Stimulated activated naive CD4-positive, alpha-beta T cell (primary cell): ENCODE measurements around the gene BCAS1.
A peak's percentile ranks its signal among the peaks of the same experiment; 100 is the strongest.
"Not testable (repeated sequence)": the region's sequence is repeated elsewhere in the genome, so short reads cannot be mapped to it uniquely, and the experiment has no call there.

Experiments
- DNase-seq, 6 experiments: peaks; one replicate each; lab custom pipeline; 2025; lab: John Stamatoyannopoulos, UW

BCAS1 gene

GRCh38 chr20:53941680-53942471 lies 128.5 kb downstream of the BCAS1 start:
- no peak for DNase-seq

GRCh38 chr20:53940907-53941545 lies 129.4 kb downstream of the BCAS1 start:
- DNase-seq = no peak

- DNase-seq = no peak
Measured at GRCh38 chr20:53940360-53940702, 130.1 kb downstream of the BCAS1 start.

DNA sequence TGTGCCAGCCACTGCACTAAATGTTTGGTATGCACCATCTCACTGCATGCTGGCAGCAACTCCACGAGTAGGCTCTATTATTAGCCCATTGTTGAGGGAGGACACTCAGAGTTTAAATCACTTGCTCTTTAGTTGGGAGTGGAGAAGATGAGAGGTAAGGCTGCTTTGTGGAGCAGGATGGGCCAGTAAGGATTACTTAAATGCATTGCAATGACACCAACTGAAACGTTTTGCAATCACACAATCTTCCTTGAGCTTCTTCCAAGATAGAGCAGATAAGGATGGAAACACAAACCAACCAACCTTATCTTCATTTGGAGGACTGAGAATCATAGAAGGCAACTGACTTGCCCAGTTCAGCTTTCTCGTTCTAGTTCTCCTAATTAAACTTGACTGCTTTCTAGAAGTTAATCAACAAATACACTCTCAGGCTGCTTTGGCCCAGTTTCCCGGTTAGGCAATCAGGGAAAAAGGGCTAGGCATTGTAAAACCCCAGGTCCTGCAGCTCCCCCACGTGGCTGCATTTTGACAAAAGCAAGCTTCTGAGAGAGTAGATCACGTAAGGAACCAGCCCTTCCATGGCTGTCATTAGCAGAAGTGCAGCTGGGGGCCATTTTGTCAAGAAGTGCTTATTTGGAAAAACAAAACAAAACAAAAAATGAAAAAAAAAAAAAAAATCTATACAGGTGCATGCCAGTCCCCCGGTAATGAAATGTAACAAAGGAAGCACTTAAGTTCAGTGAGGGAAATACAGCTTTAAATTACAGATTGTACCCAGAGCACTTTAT lies 130.6 kb downstream of the BCAS1 start:
- DNase-seq = peak; percentile 6 to 53 (median 24)

DNA sequence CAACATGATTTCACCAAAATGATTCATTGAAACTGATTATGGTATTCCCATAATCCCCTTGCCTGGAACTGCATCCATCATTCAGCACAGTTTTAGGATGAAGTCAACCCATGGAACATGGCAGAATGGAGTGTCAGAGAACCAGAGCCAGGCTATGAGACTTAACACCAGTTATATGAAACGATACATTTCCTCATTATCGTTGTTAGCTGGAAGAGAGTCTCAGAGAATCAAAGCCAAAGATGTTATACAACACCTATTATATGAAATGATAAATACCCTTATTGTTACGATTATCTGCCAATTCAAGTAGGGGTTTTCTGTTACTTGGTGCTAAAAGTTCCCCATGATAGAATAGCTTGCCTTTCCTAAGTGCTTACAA lies 131.2 kb downstream of the BCAS1 start:
- no peak for DNase-seq

- no peak for DNase-seq
Measured at GRCh38 chr20:53938739-53939138, 131.7 kb downstream of the BCAS1 start.

- no peak for DNase-seq
Measured at GRCh38 chr20:53937929-53938367, 132.4 kb downstream of the BCAS1 start.

DNA sequence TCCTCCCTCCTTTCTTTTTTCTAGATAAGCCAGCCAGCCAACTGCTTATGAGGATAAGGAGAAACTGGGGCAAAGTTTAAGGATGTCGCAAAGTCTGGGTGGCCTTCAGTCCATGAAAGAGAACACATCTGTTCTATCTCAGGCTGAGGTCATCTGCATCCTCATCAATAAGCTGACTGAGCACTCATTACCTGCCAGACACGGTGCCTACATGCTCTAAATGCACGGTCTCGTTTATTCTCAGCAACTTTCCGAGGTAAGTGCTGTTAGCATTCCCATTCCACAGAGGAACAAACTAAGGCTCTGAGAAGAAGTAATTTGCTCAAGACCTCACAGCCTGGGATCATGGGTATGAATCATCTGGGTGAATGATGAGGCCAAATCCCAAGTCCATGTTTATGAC lies 133.1 kb downstream of the BCAS1 start:
- no peak for DNase-seq

- DNase-seq = no peak
Measured at GRCh38 chr20:53935344-53936084, 134.9 kb downstream of the BCAS1 start.

GRCh38 chr20:53934421-53935343 lies 135.7 kb downstream of the BCAS1 start:
- peak in 2 of 6 experiments; percentile 20 to 27 for DNase-seq

DNA sequence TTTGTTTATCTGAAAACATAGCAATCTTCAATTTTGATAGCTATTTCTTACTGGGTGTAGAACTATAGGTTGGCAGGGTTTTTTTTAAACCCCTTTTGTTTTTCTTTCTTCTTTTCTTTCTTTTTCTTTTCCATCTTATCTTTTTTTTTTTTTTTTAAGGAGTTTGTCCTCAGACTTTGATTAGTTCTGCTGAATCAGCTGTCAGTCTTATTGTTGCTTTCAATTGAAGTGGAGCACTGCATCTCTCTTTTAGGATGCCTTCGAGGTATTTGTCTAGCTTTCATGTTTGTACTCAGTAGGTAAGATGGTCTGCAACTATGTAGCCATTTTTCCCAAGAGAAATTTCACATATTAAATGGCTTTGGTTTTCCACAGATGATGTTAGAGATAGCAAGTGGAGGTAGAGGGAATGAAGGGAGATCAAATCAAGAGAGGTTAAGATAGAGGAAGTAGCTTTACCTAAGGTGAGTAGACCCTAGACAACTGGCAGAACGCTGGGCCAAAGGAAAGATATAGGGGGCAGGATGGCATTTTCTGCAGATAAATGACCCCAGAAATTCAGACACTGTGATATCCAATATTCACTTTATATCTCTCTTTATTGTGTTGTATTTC lies 137.1 kb downstream of the BCAS1 start:
- no peak for DNase-seq

- DNase-seq = not testable (repeated sequence)
Measured at GRCh38 chr20:53932655-53933192, 137.7 kb downstream of the BCAS1 start.

GRCh38 chr20:53931597-53931996 lies 138.8 kb downstream of the BCAS1 start:
- DNase-seq = no peak

GRCh38 chr20:53930651-53931504 lies 139.5 kb downstream of the BCAS1 start:
- DNase-seq = no peak

- no peak for DNase-seq
Measured at GRCh38 chr20:53929974-53930650, 140.3 kb downstream of the BCAS1 start.

- no peak for DNase-seq
Measured at GRCh38 chr20:53929399-53929798, 141.0 kb downstream of the BCAS1 start.

DNA sequence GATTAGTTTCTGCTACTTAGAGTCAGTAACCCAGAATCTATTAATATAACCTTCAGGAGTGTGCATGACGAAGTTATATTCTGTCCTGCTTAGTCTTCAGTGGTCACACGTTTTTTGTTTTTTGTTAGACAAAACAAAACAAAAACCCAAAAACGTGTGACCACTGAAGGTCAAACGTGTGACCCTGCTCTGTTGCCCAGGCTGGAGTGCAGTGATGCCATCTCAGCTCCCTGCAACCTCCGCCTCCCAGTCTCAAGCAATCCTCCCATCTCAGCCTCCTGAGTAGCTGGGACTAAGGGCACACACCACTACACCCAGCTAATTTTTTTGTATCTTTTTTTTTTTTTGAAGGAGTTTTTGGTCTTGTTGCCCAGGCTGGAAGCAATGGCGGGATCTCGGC lies 142.4 kb downstream of the BCAS1 start:
- DNase-seq = no peak

- DNase-seq = no peak
Measured at GRCh38 chr20:53926428-53927028, 143.9 kb downstream of the BCAS1 start.
